GM19455 (cell line): ENCODE measurements around the gene NME1.

Experiments
- ATAC-seq: cut with Tn5 transposase; IDR thresholded peaks from one replicate; pipeline ENCODE4 v1.9.1; 2021; ENCODE audit not compliant: unreplicated experiment

The NME1 gene

GRCh38 chr17:51188271-51188833 lies 35.0 kb downstream of the NME1 start:
- ATAC-seq = no peak

- ATAC-seq = no peak
Observed at GRCh38 chr17:51189162-51189561, 35.8 kb downstream of the NME1 start.

GRCh38 chr17:51189628-51190027 lies 36.3 kb downstream of the NME1 start:
- no peak for ATAC-seq

- ATAC-seq = no peak
Observed at GRCh38 chr17:51191895-51192294, 38.5 kb downstream of the NME1 start.

GRCh38 chr17:51197754-51198153 lies 44.4 kb downstream of the NME1 start:
- ATAC-seq = no peak

- no peak for ATAC-seq
Observed at GRCh38 chr17:51200295-51200694, 46.9 kb downstream of the NME1 start.

GRCh38 chr17:51200846-51201245 lies 47.5 kb downstream of the NME1 start:
- no peak for ATAC-seq

- no peak for ATAC-seq
Observed at GRCh38 chr17:51203838-51204237, 50.5 kb downstream of the NME1 start.
